K562 (cell line): ENCODE data around the gene PPM1F.

Source experiments
- CTCF ChIP-seq, 3 experiments: IDR thresholded peaks in 2 of 3; conservative IDR thresholded peaks in 1 of 3; 2 replicates each; pipeline ENCODE4 v1.5.1; 2011 to 2012; ENCODE audit warnings: low read length in 3 of 3, mild to moderate bottlenecking in 3 of 3, control low read depth in 2 of 3, improper control_type of control experiment in 1 of 3, inconsistent platforms in 1 of 3, low read depth in 1 of 3, mixed read lengths in 1 of 3, moderate library complexity in 1 of 3; ENCODE audit not compliant: insufficient read depth in 2 of 3
- EP300 ChIP-seq: IDR thresholded peaks from 2 replicates; pipeline ENCODE4 v1.6.1; 2012; ENCODE audit warnings: low read length, improper control_type of control experiment
- KDM1A ChIP-seq, 2 experiments: fragments of 450-650 bp; IDR thresholded peaks; 2 replicates each; pipeline ENCODE4 v1.6.1; 2016; ENCODE audit warnings: mild to moderate bottlenecking in 2 of 2
- L3MBTL2 ChIP-seq: fragments of 450-650 bp; IDR thresholded peaks from 2 replicates; pipeline ENCODE4 v1.6.1; 2016; ENCODE audit warnings: mild to moderate bottlenecking, moderate library complexity
- NRF1 ChIP-seq, 2 experiments: fragments of 450-650 bp; IDR thresholded peaks in 1 of 2; conservative IDR thresholded peaks in 1 of 2; 2 replicates each; pipeline ENCODE4 v1.6.1; 2014; ENCODE audit warnings: mild to moderate bottlenecking in 2 of 2
- RAD51 ChIP-seq: fragments of 450-650 bp; IDR thresholded peaks from 2 replicates; pipeline ENCODE4 v1.7.1; 2016; ENCODE audit warnings: low read depth, mild to moderate bottlenecking, borderline replicate concordance
- SIN3A ChIP-seq, 2 experiments: fragments of 150-350 bp in 1 of 2; IDR thresholded peaks; 2 replicates each; pipeline ENCODE4 v1.6.1; 2011 to 2016; ENCODE audit warnings: borderline replicate concordance in 2 of 2, low read depth in 2 of 2, low read length in 2 of 2, mild to moderate bottlenecking in 2 of 2, moderate library complexity in 2 of 2; ENCODE audit not compliant: control insufficient read depth in 1 of 2
- SMARCE1 ChIP-seq: fragments of 450-650 bp; IDR thresholded peaks from 2 replicates; pipeline ENCODE4 v1.7.1; 2016; ENCODE audit warnings: mild to moderate bottlenecking
- SP1 ChIP-seq: sonication (generic); formaldehyde crosslinking; IDR thresholded peaks from 2 replicates; pipeline ENCODE4 v1.8.1; 2022; ENCODE audit warnings: mild to moderate bottlenecking, missing genetic modification reagents
- SRSF7 ChIP-seq: fragments of 200-400 bp; formaldehyde crosslinking; optimal IDR thresholded peaks from 2 replicates; pipeline ENCODE3; 2017; ENCODE audit warnings: mild to moderate bottlenecking, low read depth, low read length
- STAT6 ChIP-seq: sonication (generic); formaldehyde crosslinking; IDR thresholded peaks from 2 replicates; pipeline ENCODE4 v1.8.1; 2023; ENCODE audit warnings: mild to moderate bottlenecking, missing genetic modification reagents
- THAP7 ChIP-seq: fragments of 250-450 bp; sonication (Bioruptor Pico); IDR thresholded peaks from 2 replicates; pipeline ENCODE4 v1.5.0; 2021
- ZNF134 ChIP-seq: fragments of 250-450 bp; sonication (Bioruptor Pico); conservative IDR thresholded peaks from 2 replicates; pipeline ENCODE4 v1.4.0; 2020

GRCh38 chr22:21995660-21996059 is 43.0 kb upstream of the PPM1F start:
- no peak for TF ChIP-seq ZNF134
- TF ChIP-seq THAP7 (CRISPR knock-in tag) = no peak
- no peak for TF ChIP-seq NRF1 (conservative IDR thresholded peaks at IDR 0.05 in 1 of 2, IDR thresholded peaks at IDR 0.05 in 1 of 2)
- no peak for TF ChIP-seq CTCF (IDR thresholded peaks at IDR 0.05 in 2 of 3, conservative IDR thresholded peaks at IDR 0.05 in 1 of 3; ENCODE audit: insufficient read depth in 2 of 3, low read depth in 1 of 3, low read length in 3 of 3)
- TF ChIP-seq EP300 = no peak
- TF ChIP-seq SIN3A (IDR thresholded peaks at IDR 0.05; ENCODE audit: borderline replicate concordance in 2 of 2, control insufficient read depth in 1 of 2, low read depth in 2 of 2, low read length in 2 of 2) = no peak
- no peak for TF ChIP-seq SP1 (CRISPR knock-in tag)
- no peak for TF ChIP-seq SRSF7
- TF ChIP-seq KDM1A (IDR thresholded peaks at IDR 0.05) = no peak
- no peak for TF ChIP-seq STAT6 (CRISPR knock-in tag)
- TF ChIP-seq SMARCE1 = no peak
- TF ChIP-seq RAD51 = no peak
- TF ChIP-seq L3MBTL2 = no peak
